MG63 (cell line): ENCODE results near the gene C17orf50. TPM values are rescaled to one million over a fixed set of nuclear protein-coding genes. Genes with fewer than 3 reads are reported as not detected.

Experiments used
- DNase-seq: peaks from one replicate; pipeline ENCODE4 v3.0.0-alpha.2; 2020
- H3K27me3 ChIP-seq: fragments of 250-450 bp; sonication (Bioruptor Pico); 2 replicates; pipeline ENCODE4 v1.5.1; 2020; ENCODE audit warnings: mild to moderate bottlenecking, moderate library complexity
- H3K36me3 ChIP-seq: fragments of 250-450 bp; sonication (Bioruptor Pico); 2 replicates; pipeline ENCODE4 v1.5.1; 2020; ENCODE audit warnings: mild to moderate bottlenecking, moderate library complexity
- H3K4me3 ChIP-seq: fragments of 250-450 bp; sonication (Bioruptor Pico); 2 replicates; pipeline ENCODE4 v1.5.1; 2020; ENCODE audit warnings: mild to moderate bottlenecking, moderate library complexity
- H3K9me3 ChIP-seq: fragments of 250-450 bp; sonication (Bioruptor Pico); 2 replicates; pipeline ENCODE4 v1.5.1; 2020; ENCODE audit warnings: mild to moderate bottlenecking, moderate library complexity
- total RNA-seq: library from RNA; depleted of rRNA; stranded (reverse); fragments of >200 nt; shearing (Covaris generic); gene quantifications from 2 replicates; pipeline ENCODE4 v1.2.3, GENCODE V29; 2014; ENCODE audit warnings: low replicate concordance

The C17orf50 gene
- total RNA-seq, 1 experiment from 2014 or later: not detected

- Histone ChIP-seq H3K9me3 (no peaks in the 10 kb centered on the region), H3K27me3 (no peaks in the 10 kb centered on the region), H3K36me3 (peaks cover 5% of the 10 kb centered on the region), H3K4me3 (peak within 1 kb of the TSS; percentile 55)
- peak; percentile 76 for DNase-seq
Observed at GRCh38 chr17:35731239-35731916, 29.3 kb upstream of the C17orf50 start, which contains the start of gene RASL10B. Gene RASL10B (plus strand): TSS chr17:35731639. CDS start chr17:35735185, 3,546 bp downstream.

- no peak for DNase-seq
- H3K27me3 ChIP-seq: no peaks in the 10 kb centered on the region
Observed at GRCh38 chr17:35731917-35732805, 28.5 kb upstream of the C17orf50 start.

GRCh38 chr17:35732806-35733136 lies 27.9 kb upstream of the C17orf50 start:
- no peak overlapping the region for H3K4me3 ChIP-seq
- no peak for DNase-seq
- no peaks in the 10 kb centered on the region for H3K27me3 ChIP-seq
- H3K36me3 ChIP-seq: no peaks in the 10 kb centered on the region
- H3K9me3 ChIP-seq: no peaks in the 10 kb centered on the region

More at GRCh38 chr17:35731917-35732805, 28.5 kb upstream of the C17orf50 start:
- Histone ChIP-seq H3K4me3 (peak overlapping the region; percentile 55), H3K9me3 (no peaks in the 10 kb centered on the region), H3K36me3 (peaks cover under 1% of the 10 kb centered on the region)

GRCh38 chr17:35733366-35733765 lies 27.3 kb upstream of the C17orf50 start:
- Histone ChIP-seq H3K36me3 (no peaks in the 10 kb centered on the region), H3K9me3 (no peaks in the 10 kb centered on the region), H3K4me3 (no peak overlapping the region), H3K27me3 (0 out of 2 replicates have a peak, but pooled peaks cover 4% of the 10 kb centered on the region)
- DNase-seq: no peak

- 0 out of 2 replicates have a peak, but pooled peaks cover 4% of the 10 kb centered on the region for H3K27me3 ChIP-seq
- no peak for DNase-seq
- no peaks in the 10 kb centered on the region for H3K9me3 ChIP-seq
- no peak overlapping the region for H3K4me3 ChIP-seq
- no peaks in the 10 kb centered on the region for H3K36me3 ChIP-seq
Observed at GRCh38 chr17:35734396-35734795, 26.3 kb upstream of the C17orf50 start.

DNA sequence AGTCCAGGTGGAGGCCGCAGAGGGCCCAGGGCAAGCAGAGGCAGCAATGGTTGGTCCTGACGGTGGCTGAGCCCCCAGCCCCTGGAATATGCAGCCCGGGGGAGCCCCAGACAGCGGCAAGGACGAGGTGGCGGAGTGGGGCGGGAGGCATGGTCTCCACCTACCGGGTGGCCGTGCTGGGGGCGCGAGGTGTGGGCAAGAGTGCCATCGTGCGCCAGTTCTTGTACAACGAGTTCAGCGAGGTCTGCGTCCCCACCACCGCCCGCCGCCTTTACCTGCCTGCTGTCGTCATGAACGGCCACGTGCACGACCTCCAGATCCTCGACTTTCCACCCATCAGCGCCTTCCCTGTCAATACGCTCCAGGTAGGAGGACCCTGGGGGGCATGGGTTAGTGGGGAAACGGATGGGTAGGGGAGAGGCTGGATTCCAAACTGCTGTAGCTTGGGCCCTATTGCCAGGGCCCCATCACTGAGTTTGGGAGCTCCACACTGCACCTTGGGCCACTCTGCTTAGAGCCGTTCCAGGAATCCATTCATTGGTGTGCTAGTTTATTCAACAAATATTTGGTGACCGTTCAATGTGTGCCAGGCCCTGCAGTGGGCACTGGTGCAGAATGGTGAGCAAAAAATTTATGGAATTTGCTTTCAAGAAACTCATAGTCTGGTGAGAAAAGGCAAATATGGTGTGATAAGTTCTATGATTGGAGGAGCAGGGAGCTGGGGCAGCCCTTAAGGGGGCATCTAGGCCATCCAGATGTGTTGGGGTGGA lies 25.5 kb upstream of the C17orf50 start:
- no peak for DNase-seq
- H3K4me3 ChIP-seq: no peak overlapping the region
- H3K36me3 ChIP-seq: no peaks in the 10 kb centered on the region
- H3K9me3 ChIP-seq: no peaks in the 10 kb centered on the region
- H3K27me3 ChIP-seq: 0 out of 2 replicates have a peak, but pooled peaks cover 5% of the 10 kb centered on the region

GRCh38 chr17:35736236-35736635 lies 24.5 kb upstream of the C17orf50 start:
- H3K9me3 ChIP-seq: no peaks in the 10 kb centered on the region
- H3K36me3 ChIP-seq: no peaks in the 10 kb centered on the region
- DNase-seq: no peak
- no peak overlapping the region for H3K4me3 ChIP-seq
- H3K27me3 ChIP-seq: peaks cover 7% of the 10 kb centered on the region; the same call in 1 of the 2 replicates

DNA sequence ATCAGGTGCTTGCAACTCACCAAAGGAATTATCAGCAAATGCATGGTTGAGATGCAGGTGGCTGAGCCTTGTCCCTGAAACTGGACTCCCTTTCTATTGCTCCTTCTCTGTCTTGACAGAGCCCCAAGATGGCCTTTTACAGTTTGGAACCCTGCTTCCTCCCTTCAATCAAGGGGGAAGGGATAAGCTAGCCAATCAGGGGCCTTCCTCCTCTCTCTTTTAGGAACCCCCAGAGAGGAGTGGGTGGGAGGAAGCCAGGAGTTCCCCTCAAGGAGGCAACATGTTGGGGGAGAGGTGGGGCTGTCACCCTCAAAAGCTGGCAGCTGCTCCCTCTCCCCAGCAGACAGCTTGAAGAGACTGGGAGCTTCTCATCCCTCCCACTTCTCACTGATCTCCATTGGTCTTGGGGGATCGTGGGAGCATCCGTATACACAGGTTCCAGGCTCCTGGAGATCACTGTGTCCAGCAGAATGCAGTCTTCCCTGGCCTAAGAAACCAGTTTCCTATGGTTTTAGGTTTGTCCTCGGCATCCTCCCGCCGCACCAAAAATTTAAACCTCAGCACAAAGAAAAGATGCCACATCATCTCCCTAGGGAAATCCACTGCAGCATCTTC lies 22.1 kb upstream of the C17orf50 start:
- no peak overlapping the region for H3K4me3 ChIP-seq
- H3K27me3 ChIP-seq: peaks cover 19% of the 10 kb centered on the region
- no peaks in the 10 kb centered on the region for H3K9me3 ChIP-seq
- no peak for DNase-seq
- H3K36me3 ChIP-seq: no peaks in the 10 kb centered on the region

- no peak overlapping the region for H3K4me3 ChIP-seq
- H3K9me3 ChIP-seq: no peaks in the 10 kb centered on the region
- peaks cover 20% of the 10 kb centered on the region for H3K27me3 ChIP-seq
- DNase-seq: no peak
- H3K36me3 ChIP-seq: no peaks in the 10 kb centered on the region
Observed at GRCh38 chr17:35740216-35740615, 20.5 kb upstream of the C17orf50 start.

DNA sequence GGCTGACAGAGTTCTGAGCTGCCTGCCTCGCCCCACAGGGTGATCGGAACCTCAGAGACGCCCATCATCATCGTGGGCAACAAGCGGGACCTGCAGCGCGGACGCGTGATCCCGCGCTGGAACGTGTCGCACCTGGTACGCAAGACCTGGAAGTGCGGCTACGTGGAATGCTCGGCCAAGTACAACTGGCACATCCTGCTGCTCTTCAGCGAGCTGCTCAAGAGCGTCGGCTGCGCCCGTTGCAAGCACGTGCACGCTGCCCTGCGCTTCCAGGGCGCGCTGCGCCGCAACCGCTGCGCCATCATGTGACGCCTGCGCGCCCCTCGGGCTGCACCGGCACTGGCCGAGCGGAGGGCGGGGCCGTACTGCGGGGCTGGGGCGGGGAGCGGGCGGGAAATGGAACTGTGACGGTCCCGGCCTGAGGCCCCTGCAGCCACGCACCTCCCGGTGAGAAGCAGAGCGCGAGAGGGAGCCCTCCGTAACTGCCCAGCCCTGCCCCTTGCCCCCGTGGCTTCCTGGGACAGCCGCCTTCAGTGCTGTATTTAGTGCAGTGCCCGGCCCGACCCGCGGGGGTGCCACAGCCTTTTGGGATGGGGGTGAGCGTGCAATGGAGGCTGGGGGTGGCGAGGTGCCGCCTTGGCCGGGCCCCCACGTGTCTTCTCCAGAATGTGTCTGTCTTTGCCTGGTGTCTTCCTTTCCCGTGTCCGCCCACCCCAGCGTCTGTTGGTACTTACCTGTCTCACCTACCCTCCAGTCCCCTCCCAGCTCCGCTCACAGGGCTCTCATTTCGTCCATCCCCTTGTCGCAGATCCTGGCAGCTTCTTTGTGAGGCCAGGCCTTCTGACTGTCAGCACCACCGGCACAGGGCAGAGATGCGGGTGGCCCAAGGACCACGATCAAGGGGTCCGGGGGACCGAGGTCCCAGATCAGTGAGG lies 19.4 kb upstream of the C17orf50 start:
- Histone ChIP-seq H3K36me3 (no peaks in the 10 kb centered on the region), H3K4me3 (no peak overlapping the region), H3K9me3 (no peaks in the 10 kb centered on the region), H3K27me3 (peaks cover 20% of the 10 kb centered on the region)
- DNase-seq: no peak

DNA sequence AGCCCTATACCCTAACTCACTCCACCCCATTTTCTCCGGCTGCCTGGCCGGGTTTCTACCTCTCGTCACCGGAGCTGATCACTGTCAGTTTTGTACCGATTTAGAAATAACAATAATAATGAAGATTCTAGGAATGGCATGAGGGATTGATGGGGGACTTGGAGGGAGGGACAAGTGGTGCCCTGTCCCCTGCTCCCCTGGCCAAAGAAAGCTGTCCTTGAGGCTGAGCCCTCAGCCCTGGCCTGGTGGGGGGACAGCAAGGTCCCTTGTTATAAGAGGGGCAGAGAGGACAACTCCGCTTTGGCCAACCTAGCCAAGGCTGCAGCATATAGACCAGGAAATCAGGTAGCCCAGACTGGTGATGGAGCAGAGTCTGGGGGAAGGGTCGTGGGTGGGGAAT lies 18.2 kb upstream of the C17orf50 start:
- peaks cover 20% of the 10 kb centered on the region for H3K27me3 ChIP-seq
- no peak for DNase-seq
- no peaks in the 10 kb centered on the region for H3K9me3 ChIP-seq
- no peak overlapping the region for H3K4me3 ChIP-seq
- H3K36me3 ChIP-seq: no peaks in the 10 kb centered on the region

GRCh38 chr17:35742896-35743477 lies 17.7 kb upstream of the C17orf50 start:
- no peak for DNase-seq
- H3K4me3 ChIP-seq: no peak overlapping the region
- H3K9me3 ChIP-seq: no peaks in the 10 kb centered on the region
- H3K27me3 ChIP-seq: peaks cover 20% of the 10 kb centered on the region
- H3K36me3 ChIP-seq: no peaks in the 10 kb centered on the region

GRCh38 chr17:35743626-35744328 lies 16.9 kb upstream of the C17orf50 start:
- H3K4me3 ChIP-seq: no peak overlapping the region
- DNase-seq: peak; percentile 36
- no peaks in the 10 kb centered on the region for H3K36me3 ChIP-seq
- H3K27me3 ChIP-seq: peaks cover 16% of the 10 kb centered on the region
- H3K9me3 ChIP-seq: no peaks in the 10 kb centered on the region

GRCh38 chr17:35744830-35745229 lies 15.9 kb upstream of the C17orf50 start:
- DNase-seq: no peak
- H3K27me3 ChIP-seq: peaks cover 24% of the 10 kb centered on the region
- H3K36me3 ChIP-seq: no peaks in the 10 kb centered on the region
- no peaks in the 10 kb centered on the region for H3K9me3 ChIP-seq
- H3K4me3 ChIP-seq: no peak overlapping the region

GRCh38 chr17:35745246-35745645 lies 15.4 kb upstream of the C17orf50 start:
- peaks cover 23% of the 10 kb centered on the region for H3K27me3 ChIP-seq
- H3K9me3 ChIP-seq: no peaks in the 10 kb centered on the region

More at GRCh38 chr17:35745246-35745645, 15.4 kb upstream of the C17orf50 start:
- no peaks in the 10 kb centered on the region for H3K36me3 ChIP-seq
- DNase-seq: no peak
- no peak overlapping the region for H3K4me3 ChIP-seq
